Activated CD4-positive, alpha-beta T cell treated with anti-CD3 and anti-CD28 coated beads, Interleukin-2, amount 50 U/mL, for 24 hours (primary cell): ENCODE results near the gene ALK.
"Not testable (repeated sequence)": the region's sequence is repeated elsewhere in the genome, so short reads cannot be mapped to it uniquely, and the experiment has no call there.

ENCODE experiments used
- DNase-seq, 2 donors: peaks; one replicate each; pipeline ENCODE4 v3.0.0-alpha.2; 2020; ENCODE audit warnings: low read depth in 1 of 2, low spot score in 1 of 2

The ALK gene

DNA sequence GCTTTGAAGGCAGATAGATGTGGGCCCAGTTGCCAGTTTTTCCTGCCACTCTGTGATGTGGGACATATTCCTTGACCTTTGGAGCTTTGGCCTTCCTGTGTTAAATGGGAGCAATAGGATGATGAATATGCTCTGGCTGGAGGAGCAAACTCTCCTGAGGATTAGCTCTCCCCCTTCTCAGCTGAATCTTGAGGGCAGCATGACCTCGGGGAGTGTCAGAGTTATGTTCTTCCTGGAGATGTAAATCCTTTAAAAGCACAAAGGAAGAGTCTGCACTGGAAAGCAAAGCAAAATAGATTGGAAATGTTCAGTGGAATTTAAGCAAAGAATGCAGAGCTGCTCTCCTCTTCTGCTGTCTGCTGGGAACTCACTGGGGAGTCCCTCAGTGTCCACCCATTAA lies 160.1 kb downstream of the ALK start:
- DNase-seq = no peak

DNA sequence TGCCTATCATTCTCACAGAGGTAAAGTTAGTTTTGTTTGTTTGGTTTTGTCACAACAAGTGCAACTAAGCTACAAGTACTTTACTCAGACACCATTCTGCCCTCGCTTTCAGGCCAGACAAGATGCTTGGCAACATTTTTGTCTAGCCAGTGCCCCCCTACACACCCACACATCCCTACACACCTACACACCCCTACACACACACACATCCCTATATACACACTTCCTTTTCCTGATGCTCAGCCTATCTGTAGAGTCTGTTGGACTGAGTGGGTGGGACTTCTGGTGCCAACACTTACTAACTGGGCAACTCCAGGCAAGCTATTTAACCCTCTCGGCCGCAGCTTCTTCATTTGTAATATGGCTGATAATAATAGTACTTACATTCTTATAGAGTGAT lies 161.4 kb downstream of the ALK start:
- no peak for DNase-seq

DNA sequence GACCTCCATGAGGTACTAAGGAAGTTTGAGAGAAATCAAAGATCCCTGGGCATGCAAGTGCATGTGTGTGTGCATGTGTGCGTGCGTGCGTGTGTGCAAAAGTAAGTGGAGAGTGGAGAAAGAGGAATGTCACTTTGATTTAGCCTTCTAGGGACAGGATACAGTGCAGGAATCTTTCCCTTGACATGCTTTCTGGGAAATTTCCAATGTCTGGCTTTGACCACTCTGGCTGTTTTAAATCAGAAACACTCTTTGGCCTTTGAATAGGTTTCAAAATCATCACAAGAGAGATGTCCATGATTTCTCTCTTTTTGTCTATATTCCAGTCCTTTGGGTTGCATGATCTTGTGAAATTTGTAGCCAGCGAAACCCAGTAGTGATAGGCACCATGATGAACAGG lies 162.0 kb downstream of the ALK start:
- DNase-seq = no peak

DNA sequence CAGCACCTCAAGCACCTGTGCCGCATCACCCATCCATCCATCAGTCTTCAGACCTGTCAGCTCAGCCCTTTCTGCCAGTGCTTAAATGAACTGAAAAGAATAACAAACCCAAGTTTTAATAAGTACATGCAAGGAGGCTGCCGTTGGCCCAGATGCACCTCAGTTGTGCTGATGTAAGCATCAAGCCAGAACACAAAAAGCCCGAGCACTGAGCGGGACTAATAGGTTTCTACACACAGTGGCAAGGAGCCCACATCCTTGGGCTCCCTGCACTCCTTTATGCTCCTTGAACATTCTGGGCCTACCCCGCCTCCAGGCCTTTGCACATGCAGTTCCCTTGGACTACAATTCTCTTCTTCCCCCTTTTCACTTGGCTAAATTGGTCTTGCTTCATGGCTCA lies 165.6 kb downstream of the ALK start:
- no peak for DNase-seq

DNA sequence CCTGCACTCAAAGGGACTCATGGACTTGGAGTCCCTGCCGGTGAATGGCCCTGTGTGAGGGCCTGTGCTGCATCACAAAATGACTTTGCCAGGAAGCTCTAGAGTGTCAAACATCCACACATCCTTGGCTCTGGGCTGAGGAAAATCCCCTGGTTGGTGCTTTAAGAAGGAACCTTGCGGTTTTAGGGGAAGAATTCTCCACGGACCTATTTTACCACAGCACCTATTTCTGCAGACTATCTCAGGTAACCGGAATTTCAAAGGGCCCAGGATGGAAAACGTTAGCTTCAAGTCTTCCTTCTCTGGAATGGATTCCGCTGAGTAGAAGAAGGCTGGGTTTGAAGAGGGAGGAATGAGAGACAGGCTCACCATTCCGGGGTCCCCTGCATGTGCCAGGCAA lies 166.2 kb downstream of the ALK start:
- DNase-seq = no peak

DNA sequence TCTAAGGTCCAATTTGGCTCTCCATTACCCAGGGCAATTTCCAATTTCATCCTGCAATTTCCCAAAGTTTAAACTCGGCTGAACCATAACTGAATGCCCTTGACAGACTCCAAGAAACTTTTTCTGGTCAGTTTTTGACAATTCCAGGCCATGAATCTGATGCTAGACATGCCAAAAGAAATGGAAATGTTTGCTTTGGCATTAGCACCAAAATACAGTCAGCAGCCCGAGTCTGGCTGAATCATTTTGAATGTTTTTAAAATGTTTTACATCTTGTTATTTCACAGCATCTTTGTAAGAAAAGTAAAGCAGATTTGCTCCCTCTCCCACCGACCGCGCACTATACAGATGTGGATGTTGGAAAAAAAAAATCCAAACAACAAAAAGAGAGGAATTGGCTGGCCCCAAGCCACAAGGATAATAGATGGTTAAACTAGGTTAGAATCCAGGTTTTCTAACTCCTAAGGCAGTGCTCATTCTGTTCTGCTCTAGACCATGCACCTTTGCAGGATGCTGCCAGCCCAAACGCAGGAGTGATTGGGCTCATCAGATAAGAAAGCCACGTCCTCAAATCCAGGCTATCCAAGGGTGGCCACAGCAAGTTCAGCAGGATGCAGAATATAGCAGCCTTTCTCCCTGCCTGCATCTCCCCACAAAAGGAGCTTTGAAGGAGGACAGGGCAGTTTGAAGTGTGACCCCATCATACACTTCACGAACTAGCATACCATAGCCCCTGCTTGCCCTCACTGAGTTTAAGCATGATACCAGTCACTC lies 167.5 kb downstream of the ALK start:
- no peak for DNase-seq

DNA sequence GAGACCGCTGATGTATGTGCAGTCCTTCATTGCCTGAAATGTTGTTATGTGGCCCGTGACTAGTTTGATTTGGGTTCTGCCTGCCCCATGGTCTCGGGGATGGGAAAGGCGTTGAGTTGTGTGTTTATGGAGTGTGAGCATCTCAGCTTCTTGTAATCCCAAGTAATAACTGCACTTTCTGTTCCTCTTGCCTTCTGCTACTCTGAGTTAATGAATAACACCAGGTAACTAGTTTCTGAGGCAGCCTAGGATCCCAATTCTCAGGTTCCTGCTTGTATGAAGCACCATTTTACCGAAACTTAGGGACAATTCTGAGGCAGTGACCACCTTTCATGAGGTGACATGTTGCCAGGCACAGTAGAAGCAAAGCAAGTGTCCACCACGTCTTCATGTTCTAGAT lies 170.0 kb downstream of the ALK start:
- no peak for DNase-seq

DNA sequence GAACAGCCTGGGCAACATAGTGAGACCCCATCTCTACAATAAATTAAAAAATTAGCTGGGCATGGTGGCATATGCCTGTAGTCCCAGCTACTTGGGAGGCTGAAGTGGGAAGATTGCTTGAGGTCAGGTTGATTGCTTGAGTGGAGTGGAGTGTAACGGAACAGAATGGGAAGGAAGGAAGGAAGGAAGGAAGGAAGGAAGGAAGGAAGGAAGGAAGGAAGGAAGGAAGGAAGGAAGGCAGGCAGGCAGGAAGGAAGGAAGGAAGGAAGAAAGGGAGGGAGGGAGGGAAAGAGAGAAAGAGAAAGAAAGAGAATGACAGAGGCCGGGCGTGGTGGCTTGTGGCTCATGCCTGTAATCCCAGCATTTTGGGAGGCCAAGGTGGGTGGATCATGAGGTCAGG lies 170.9 kb downstream of the ALK start:
- DNase-seq = not testable (repeated sequence)

DNA sequence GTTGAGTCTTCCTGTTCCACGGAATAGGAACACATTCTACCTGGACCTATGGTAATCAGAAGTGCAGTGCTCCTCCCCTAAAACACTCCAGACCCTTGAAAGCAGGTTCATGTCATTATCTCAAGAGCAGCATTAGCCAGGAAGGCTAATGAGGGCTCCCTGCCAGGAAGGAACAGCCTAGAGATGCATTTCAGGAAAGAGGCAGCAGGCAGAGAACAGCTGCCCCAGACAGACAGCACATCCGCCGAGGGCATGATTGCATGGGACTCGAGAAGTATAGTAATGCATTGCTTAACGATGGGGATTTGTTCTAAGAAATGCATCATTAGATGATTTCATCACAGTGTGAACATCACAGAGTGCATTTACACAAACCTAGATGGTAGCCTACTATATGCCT lies 171.5 kb downstream of the ALK start:
- no peak for DNase-seq

DNA sequence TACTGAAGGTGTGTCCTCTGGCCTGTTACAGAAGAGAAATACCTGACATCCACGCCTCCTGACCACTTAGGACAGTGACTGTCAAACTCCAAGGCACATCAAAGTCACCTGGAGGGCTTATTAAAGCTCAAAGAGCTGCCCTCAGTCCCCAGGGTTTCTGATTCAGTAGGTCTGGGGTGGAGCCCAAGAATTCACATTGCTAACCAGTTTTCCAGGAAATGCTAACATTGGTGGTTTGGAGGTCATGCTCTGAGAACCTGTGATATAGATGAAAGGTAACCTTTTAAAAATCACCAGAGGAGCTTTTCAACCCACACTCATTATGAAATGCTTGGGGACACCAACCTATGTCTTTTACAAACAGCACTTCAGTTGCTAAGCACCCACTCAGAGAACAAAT lies 172.3 kb downstream of the ALK start:
- no peak for DNase-seq

DNA sequence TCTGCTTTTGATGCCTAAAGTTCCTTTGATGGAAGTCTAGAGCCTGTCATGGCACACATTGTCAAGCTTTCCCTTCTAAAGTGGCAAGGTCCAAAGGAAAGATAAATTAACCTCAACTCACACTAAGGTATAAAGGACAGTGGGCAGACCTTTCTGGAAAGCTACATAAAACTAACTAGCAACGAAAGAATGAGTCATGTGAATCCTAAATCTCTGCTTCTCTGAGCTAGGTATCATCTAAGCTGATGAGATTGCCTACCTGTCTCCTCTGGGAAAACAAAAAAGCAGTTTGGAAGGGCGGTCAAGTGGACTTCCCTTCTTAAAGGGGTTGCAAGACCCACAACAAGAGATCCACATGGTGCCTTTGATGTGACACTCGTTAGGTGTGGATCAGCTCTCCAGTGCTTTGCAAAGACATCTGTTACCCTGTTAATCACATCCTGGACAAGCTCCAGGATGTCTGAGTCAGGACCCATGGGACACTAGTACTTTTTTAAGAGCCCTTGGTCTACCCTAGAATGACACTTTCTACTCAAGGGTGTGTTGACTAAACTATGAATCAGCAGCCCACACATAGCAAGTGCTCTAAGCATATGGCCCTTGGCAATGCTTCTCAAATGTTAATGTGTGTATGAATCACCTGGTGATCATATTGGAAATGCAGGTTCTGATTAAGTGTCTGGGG lies 173.5 kb downstream of the ALK start:
- no peak for DNase-seq

DNA sequence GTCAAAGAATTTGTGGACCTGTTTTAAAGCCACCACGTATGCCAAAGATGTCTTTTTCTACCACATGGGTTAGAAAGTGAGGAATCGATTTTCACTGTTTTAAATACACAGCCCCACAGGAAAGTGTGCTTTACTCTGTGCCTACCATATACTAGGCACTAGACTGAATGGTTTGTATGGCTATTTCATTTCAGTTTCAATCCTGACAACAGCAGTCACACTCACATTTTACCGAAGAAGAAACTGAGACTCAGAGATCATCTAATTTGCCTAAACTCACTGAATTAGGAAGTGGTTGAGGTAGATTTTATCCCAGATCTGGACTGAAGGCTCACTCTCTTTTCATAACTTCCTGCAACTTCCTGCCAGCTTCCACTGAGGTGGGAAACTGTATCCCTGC lies 176.4 kb downstream of the ALK start:
- no peak for DNase-seq

DNA sequence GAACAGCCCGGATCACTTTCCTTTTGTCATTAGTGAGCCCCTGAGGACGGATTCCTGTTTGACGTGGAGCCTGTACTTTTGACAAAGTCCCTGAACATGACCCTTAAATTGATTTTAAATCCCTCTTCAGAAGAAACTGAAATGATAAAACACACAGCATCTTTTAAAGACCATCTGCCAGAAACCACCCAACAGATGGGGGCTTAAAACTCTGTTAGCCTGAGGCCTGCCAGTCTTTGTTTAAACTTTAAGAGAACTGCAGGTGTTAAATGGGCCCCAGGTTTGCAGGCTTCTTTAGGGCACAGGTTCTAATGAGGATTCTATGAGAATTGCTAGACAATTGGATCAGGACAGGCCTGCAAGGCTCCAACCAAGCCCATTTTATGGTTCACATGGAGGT lies 177.9 kb downstream of the ALK start:
- DNase-seq = no peak

DNA sequence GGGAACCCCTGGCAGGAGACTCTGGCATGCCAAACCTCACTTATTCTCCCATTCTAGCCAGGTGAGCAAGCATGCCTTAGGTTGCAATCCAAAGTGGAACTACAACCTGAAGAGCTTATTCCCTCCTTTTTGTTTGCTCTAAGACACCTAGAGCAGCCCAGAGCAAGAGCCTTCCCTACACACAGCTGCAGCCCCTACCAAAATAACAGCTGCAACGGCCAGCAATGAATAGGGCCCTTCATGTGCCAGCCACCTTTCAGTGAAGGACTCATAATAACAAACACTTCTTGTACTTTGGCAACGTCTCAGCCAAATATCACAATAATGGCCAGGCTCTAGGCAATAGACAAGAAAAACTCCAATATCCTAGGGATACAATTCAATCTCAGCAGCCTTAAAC lies 178.7 kb downstream of the ALK start:
- DNase-seq = no peak

DNA sequence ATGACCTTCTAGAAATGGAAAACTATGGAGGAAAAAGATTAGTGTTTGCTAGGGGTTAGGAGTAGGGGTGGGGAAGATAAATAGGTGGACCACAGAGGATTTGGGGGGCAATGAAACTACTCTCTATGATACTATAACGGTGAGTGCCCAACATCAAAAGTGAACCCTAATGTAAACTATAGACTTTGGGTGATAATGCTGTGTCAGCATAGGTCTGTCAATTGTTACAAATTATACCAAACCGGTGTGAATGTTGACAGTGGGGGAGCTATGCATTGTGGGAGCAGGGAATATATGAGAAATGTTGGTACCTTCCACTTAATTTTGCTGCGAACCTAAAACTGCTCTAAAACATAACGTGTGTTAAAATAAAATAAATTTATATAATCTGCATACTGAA lies 180.3 kb downstream of the ALK start:
- DNase-seq = no peak

DNA sequence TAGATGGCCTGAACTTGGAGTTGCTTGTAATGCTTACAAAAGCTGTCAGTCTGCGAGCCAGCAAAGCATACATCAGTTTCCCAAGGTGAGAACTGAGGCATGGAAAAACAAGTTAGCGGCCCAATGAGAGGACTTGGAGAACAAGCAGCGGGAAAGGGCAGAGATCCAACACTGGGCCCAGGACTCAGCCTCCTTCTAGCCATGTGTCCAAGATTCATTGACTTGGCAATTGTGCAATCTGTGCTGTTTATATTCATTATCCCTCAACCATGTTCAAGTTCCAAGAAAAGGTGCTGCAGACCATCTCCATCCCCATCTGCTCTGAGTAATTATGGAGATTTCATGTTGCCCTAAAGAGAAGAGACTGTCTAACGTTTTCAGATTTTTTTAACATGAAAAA lies 187.4 kb downstream of the ALK start:
- DNase-seq = no peak

DNA sequence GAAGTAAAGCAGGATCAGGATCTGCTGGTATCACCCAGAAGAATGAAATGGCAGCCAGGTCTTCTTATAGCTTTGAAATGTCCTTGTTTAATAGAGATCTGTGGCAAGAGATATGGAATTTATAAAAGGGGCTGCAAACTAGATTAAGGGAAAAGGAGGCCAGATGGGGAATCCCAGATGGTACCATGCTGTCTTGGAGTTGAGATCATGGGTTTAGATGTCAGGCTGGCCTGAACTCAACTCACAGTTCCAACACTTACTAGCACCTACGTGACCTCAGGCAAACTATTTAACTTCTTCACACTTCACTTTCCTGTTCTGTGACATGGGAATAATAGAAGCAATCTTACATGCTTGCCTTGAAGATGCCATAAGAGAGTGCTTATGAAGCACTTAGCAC lies 188.2 kb downstream of the ALK start:
- DNase-seq = no peak

DNA sequence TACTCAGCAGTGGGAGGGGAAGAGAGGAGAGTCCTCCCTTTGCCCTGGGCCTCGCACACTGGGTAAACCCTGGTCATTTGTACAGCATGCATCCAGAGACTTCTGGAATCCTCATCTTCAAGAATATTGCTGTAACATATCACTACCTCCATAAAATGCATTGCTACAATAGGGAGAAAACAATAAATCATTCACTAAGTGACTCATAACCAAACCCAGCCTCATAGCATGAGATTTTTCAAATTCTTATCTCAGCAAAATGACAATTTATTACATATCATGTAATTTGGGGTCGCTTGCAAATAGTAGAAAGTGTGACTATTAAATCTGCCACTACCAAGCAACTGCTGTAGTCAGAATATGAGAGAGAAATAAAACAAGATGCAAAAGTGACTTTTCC lies 189.4 kb downstream of the ALK start:
- DNase-seq = no peak

DNA sequence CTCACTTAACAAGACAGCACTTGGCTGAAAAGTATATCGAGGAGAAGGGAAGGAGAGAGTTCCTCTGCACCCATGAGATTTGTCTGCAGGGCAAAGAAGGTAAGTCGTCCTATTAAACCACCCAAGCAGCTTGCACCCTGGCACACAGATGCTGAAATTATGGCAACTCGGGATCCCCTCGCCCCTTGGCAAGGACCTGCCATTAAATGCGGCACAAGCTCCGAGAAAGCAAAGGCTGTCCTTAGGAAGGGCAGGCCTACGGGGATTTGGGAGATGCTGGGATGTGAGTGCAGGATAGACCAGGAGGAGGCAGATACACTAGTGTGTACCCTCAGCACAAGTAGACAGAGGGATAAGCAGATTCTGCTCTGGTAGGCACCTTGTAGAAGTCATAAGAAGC lies 191.5 kb downstream of the ALK start:
- no peak for DNase-seq

DNA sequence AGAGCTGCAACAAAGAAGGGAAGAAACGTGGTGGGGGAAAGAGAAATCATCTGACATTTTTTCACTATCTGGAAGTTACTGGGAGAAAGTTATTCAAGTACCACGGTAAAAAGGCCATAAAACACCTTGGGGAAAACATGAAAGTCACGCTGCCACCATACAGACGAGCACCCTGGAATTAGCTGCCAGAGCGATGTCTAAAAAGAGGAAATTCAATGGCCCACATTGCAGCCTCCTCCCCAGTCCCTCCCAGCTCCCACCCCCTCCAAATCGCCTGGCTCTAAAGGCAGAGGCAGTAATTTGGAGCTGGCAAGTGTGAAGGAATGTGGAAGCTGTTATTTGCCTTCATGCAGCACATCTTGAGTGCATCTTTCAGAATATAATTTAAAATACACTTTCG lies 192.0 kb downstream of the ALK start:
- no peak for DNase-seq

DNA sequence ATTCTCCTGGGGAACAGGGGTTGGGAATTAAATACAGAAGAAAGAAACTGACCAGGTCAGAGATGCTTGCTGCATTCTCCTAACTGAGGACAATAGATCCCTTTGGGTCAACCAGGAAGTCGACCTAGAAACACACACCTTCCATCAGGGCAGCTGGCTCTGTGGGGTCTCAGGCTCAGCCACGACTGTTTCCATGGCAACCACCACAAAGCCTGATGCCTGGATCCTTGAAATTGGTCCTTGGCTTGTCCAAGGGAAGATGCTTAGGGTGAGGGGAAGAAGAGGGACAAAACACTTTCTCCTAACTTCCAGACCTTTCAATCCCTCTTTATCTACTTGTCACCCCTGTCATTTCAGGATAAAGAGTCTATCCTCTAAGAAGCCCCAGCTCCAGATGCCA lies 194.4 kb downstream of the ALK start:
- no peak for DNase-seq

DNA sequence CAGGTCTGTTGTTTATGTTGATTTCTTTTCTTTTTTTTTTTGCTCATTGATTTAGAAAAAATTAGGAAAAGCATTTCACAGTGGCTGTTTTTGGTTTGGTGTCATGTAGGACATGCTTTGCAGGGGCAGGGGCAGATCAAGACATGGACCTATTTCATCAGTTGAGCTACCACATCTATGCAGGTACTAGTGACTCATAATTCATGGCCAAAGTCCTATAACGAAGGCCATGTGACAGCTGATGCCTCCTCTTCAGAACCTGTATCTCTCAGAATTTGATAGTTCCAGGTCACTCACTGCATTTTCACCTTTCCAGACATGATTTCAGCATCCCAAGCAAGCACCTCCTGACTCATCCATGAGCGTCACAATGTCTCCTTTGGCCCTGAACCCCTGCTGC lies 195.8 kb downstream of the ALK start:
- DNase-seq = no peak

DNA sequence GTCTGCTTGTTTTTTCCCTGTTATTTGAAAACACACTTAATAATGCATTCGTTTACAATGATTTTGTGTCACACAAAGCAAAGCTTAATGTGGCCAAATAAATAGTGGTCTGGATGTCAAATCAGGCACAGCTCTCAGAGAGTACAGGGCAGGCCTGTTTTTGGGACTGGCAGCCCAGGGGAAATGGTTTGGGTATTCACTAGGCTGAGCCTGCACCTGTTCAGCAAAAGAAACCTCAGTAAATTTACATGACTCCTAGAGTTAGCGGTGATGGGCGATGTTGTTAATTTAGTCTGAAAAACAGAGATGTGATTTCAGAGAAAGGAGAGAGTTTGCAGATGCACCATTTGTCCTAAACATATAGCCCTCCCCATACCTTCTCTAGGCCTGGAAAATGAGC lies 197.1 kb downstream of the ALK start:
- DNase-seq = no peak
